Vagina (tissue), 2 donors: ENCODE measurements around the gene RGMB.

Experiments used
- POLR2A ChIP-seq, 2 donors: fragments of 450-650 bp; IDR thresholded peaks; one replicate each; pipeline ENCODE4 v1.6.1; 2017; ENCODE audit warnings: antibody characterized with exemption in 2 of 2, mild to moderate bottlenecking in 2 of 2, moderate library complexity in 2 of 2
- POLR2AphosphoS5 ChIP-seq, 2 donors: sonication (generic); formaldehyde crosslinking; IDR thresholded peaks; one replicate each; pipeline ENCODE4 v1.9.0; 2017; ENCODE audit warnings: antibody characterized with exemption in 2 of 2, mild to moderate bottlenecking in 2 of 2, low read depth in 1 of 2; ENCODE audit not compliant: insufficient read depth in 1 of 2
- TF ChIP-seq, protein P1 (sequence below), 3 experiments: fragments of 450-650 bp in 2 of 3; fragments of 200-600 bp in 1 of 3; sonication (generic) in 1 of 3; IDR thresholded peaks; one replicate each; pipeline ENCODE4 v1.5.1; 2017 to 2019; ENCODE audit warnings: antibody characterized with exemption in 3 of 3, mild to moderate bottlenecking in 2 of 3, moderate library complexity in 2 of 3

DNA sequence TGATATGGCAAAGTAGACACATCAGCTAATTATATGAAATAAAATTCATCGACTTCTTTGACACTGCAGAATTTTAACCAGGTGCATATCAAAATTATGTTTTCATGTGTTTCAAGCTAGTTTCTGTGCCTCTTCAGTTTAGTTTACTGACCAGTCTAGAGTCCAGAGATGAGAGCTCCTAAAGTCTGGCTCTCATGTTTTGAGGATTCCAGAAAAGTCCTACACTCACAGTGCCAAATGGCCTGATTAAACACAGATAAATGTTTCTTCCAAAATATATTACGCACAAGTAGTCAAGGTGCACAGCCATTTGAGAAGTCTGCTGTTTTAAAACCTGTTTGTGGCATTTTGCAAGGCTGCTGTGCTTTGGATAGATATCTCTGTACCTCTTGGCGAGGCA is 15.6 kb downstream of the RGMB start:
- TF ChIP-seq, protein P1, sequence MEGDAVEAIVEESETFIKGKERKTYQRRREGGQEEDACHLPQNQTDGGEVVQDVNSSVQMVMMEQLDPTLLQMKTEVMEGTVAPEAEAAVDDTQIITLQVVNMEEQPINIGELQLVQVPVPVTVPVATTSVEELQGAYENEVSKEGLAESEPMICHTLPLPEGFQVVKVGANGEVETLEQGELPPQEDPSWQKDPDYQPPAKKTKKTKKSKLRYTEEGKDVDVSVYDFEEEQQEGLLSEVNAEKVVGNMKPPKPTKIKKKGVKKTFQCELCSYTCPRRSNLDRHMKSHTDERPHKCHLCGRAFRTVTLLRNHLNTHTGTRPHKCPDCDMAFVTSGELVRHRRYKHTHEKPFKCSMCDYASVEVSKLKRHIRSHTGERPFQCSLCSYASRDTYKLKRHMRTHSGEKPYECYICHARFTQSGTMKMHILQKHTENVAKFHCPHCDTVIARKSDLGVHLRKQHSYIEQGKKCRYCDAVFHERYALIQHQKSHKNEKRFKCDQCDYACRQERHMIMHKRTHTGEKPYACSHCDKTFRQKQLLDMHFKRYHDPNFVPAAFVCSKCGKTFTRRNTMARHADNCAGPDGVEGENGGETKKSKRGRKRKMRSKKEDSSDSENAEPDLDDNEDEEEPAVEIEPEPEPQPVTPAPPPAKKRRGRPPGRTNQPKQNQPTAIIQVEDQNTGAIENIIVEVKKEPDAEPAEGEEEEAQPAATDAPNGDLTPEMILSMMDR (IDR thresholded peaks at IDR 0.05) = no peak
- no peak for TF ChIP-seq POLR2AphosphoS5 (IDR thresholded peaks at IDR 0.05; ENCODE audit: insufficient read depth in 1 of 2, low read depth in 1 of 2)
- no peak for TF ChIP-seq POLR2A (IDR thresholded peaks at IDR 0.05)
